Forelimb muscle (tissue), 1 donor: Measurements from ENCODE around the gene EDNRA. TPM values are rescaled to one million over a fixed set of nuclear protein-coding genes. Genes with fewer than 3 reads are reported as not detected.
A peak's percentile ranks its signal among the peaks of the same experiment; 100 is the strongest.

Experiments
- DNase-seq: peaks from one replicate; pipeline ENCODE4 v3.0.0-alpha.2; 2013; ENCODE audit warnings: low read depth
- polyA plus RNA-seq: library from polyadenylated mRNA; unstranded; fragments of 120-200 nt; gene quantifications from one replicate; pipeline ENCODE4 v1.2.1, GENCODE V29; 2013; ENCODE audit not compliant: insufficient read length

EDNRA gene
- polyA plus RNA-seq, 1 donor, result 23.4 TPM

DNA sequence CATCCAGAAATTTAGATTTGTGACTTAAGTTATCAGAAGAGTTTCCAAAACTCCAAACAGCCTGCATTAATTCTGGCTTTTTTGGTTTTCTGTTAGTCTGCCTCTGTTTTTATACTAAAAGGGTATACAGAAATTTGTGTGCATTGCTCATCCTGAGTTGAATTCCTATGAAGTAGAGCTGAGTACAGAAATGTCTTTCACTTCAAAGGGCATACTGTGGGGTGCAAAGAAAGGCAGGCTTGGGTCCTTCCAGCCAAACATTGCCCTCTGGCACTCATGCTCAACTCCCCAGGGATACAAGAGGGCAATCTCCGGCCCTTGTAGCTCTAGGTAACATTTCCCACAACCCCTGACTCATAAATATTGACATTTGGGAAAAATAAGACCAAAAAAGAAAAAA is 108.7 kb downstream of the EDNRA start:
- DNase-seq, result no peak

DNA sequence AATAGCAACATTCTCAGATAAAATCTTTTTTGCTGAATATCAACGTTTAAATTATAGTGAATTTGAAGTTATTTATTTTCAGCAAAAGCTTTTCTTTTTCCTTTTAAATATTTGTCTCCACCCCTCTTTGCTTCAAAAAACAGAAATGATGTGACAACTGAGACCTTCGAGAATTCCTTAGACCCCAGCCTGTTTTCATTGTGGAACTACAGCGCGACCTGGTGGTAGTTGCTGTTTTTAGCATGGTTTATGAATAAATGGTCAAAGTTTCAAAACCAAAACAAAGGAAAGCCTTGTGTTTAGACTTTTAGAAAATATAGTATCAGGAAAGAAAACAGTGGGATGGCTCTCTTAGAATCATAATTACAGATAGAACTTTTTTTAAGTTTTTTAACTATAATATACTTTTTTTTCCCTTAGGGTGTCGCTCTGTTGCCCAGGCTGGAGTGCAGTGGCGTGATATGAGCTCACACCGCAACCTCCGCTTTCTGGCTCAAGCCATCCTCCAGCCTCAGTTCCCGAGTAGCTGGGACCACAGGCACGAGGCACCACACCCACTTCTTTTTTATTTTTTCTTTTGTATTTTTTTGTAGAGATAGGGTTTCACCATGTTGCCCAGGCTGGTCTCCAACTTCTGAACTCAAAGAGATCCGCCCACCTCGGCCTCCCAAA is 109.5 kb downstream of the EDNRA start:
- peak; percentile 47 for DNase-seq

DNA sequence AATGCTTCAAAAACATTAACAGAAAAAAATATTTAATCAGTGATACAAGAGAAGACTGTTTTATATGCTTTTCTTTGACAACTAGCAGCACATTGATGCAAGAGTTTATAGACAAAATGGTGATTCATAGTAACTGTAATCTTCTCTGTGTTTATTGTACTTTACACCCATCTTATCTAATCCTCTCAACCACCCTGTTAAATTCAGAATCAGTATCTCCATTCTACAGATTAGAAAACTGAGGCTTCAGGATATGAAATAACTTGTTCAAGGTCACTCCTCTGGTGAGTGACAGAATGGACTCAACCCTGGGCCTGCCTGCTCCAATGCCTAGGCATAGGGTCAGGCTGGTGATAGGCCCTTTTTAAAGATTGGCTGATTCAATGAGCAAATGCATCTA is 110.2 kb downstream of the EDNRA start:
- no peak for DNase-seq

DNA sequence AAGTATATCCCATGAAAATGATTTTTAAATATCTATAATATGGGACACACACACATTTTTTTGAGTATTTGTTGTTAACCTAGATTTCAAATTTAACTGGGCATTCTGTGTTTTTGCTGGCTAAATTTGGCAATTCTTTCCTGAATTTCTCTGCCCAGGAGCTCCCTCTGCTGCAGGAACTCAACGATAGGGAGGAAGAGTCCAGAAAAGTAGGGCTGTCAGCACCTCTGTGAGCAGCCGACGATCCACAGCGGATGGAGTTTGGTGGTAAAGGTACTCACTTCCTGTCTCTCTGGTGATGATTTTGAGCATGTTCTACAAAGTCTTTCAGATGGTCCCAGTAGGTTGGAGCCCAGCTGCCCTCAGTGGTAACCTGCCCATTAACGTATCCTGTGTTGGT is 113.2 kb downstream of the EDNRA start:
- no peak for DNase-seq

Other genes with a start within 250 kb of the EDNRA start
- gene TMEM184C, start 136.3 kb downstream of the EDNRA start, polyA plus RNA-seq, result 20.1 TPM
- 10.5 TPM for gene PRMT9, start 203.1 kb downstream of the EDNRA start, polyA plus RNA-seq